Posterior cingulate gyrus (tissue), 11 donors: ENCODE data around the gene KLHL10.
"Not testable (repeated sequence)": the region's sequence is repeated elsewhere in the genome, so short reads cannot be mapped to it uniquely, and the experiment has no call there.

Experiments used
- DNase-seq, 10 donors: peaks; one replicate each; pipeline versions ENCODE4 v3.0.0 to v3.0.0-alpha.2; 2020 to 2021; ENCODE audit warnings: mixed read lengths in 3 of 10
- intact Hi-C: fragments of 100-400 bp; cut with DNase I; formaldehyde crosslinking; loops from one replicate; pipeline ENCODE4 v1.15.1; 2023

KLHL10 gene

DNA sequence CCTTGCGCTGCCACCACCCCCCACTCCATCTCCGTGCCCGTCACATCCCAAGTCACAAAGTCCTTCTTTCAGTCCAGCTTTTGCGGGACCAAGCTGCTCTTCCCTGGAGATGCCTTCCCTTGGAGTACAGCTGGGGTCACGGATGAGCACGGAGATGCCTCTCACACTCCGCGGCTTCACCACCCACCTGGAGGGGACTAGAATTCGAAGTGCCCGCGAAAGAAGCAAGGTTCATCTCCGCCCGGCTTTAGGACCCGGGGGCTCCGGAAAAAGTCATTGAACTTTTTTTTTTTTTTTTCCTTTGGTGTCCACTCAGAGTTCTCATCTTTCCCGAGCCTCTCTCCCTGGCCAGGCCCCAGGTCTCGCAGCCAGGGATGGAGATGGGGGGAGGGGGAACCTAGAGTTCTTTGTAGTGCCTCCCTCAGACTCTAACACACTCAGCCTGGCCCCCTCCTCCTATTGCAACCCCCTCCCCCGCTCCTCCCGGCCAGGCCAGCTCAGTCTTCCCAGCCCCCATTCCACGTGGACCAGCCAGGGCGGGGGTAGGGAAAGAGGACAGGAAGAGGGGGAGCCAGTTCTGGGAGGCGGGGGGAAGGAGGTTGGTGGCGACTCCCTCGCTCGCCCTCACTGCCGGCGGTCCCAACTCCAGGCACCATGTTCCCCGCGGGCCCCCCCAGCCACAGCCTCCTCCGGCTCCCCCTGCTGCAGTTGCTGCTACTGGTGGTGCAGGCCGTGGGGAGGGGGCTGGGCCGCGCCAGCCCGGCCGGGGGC, 25.1 kb upstream of the KLHL10 start, which contains the start of gene FKBP10:
Gene FKBP10, plus strand, starts transcription at position 624 of the 771 bp plus-strand sequence. Its CDS starts 31 bp downstream, at position 655.
- DNase-seq = peak in 5 of 10 donors; percentile 10 to 45 (median 28)
- intact Hi-C loops = no loop called here

- DNase-seq = no peak
- intact Hi-C loops = no loop called here
Measured at GRCh38 chr17:41813152-41813680, 24.4 kb upstream of the KLHL10 start.

DNA sequence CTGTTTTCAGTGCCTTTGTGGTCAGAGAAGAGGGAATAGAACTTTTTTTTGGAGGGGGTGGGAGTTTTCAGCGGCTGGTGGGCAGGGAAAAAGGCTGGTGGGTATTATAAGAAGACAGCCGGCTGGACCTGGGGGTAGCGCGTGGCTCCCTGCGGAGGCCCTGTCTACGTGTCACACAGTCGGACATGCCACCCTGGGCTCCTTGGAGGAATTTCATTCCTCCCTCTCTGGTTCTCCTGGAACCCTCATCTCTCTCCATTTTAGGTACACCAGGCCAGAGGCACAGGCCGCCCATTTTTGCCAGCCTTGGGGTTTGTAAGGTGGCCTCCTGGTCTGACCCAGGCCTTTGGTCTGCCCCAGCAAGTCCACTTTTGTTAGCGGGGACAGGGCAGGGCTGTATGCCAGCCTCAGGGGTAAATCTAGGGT, 23.9 kb upstream of the KLHL10 start:
- intact Hi-C loops = no loop called here

GRCh38 chr17:41814195-41814594, 23.4 kb upstream of the KLHL10 start:
- intact Hi-C loops = no loop called here
- no peak for DNase-seq

More for the DNA sequence above, 23.9 kb upstream of the KLHL10 start:
- DNase-seq = no peak

DNA sequence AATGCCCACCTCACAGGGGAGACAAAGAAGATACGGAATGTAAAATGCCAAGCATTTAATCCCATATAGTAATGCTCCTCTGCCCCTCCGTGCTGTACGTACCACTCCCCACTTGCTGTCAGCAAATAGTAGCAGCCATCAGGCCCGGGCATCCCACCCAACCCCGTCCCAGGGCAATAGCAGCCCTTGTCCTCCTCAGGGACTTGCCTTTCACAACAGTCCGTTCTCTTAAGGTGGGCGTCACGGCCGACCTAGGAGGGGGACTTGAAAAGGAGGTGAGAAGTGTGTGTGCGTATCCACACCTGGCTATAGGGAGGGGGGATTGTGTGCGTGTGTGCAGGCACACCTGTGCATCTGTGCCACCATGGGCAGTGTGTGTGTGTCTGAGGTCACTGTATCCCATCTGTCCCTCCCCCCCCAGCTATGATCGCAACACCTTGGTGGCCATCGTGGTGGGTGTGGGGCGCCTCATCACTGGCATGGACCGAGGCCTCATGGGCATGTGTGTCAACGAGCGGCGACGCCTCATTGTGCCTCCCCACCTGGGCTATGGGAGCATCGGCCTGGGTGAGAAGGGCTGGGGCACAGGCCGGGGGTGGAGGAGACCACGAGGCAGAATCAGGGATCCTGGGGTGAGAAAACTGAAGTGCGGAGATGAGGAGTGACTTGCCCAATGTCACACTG, 20.8 kb upstream of the KLHL10 start:
- intact Hi-C loops = no loop called here
- DNase-seq = peak in 1 of 10 donors; percentile 72

- intact Hi-C loops = no loop called here
Measured at GRCh38 chr17:41818024-41818423, 19.6 kb upstream of the KLHL10 start.

DNA sequence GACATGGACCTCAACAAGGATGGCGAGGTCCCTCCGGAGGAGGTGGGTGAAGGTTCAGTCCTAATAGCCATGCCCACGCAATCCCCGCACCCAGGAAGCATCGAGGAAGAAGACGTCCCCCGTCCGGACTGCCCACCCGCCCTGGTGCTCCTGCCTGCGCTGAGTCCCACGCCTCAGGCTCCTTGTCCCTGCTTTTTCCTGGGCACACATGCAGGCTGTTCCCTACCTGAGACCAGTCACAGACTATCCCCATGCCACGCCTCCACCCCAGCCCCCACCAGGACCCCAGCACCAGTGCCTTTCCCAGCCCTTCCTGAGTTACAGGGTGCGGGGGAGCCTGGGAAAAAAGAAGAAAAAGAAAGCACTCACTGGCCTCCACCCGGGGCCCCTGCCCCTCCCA, 15.8 kb upstream of the KLHL10 start:
- DNase-seq = peak in 1 of 10 donors; percentile 40
- intact Hi-C loops = no loop called here

More at GRCh38 chr17:41818024-41818423, 19.6 kb upstream of the KLHL10 start:
- DNase-seq = peak in 1 of 10 donors; percentile 50

GRCh38 chr17:41822216-41823140, 15.1 kb upstream of the KLHL10 start:
- intact Hi-C loops = no loop called here
- DNase-seq = peak in 1 of 10 donors; percentile 50

DNA sequence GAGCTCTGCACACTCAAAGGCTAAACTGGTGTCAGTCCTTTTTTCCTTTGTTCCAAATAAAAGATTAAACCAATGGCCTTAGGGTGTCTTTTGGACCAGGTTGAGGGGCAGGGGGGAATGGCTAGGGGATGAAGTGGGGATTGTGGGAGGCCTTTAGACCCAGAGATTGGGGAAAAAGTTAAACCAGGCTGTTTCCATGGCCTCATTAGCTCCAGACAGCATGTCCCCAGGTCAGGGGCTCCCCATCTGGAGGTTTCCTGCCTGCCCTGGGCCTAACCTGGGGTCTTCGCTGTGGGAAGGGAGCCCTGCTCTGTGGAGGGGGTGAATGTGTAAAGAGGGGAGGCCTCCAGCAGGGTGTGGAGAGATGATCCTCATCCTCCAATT, 14.5 kb upstream of the KLHL10 start:
- peak in 1 of 10 donors; percentile 26 for DNase-seq
- intact Hi-C loops = no loop called here

DNA sequence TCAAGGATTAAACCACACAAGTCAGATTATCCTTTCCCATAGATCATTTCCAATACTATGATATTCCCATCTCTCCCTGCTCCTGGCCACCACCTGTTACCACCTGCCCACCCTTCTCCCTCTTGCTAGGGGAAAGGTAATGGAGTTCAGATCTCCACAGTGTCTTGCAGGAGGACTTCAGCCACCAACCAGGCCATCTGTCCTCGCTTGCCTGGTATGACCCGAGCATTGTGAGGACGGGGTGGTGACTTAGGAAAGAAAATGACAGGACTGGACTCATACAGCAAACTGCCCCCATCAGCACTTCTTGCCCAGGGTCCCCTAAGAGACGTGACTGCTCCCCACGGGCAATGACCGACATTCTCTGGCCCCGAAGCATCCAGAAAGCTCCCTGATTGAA, 14.0 kb upstream of the KLHL10 start:
- DNase-seq = peak in 3 of 10 donors; percentile 18 to 35 (median 22)
- intact Hi-C loops = no loop called here

DNA sequence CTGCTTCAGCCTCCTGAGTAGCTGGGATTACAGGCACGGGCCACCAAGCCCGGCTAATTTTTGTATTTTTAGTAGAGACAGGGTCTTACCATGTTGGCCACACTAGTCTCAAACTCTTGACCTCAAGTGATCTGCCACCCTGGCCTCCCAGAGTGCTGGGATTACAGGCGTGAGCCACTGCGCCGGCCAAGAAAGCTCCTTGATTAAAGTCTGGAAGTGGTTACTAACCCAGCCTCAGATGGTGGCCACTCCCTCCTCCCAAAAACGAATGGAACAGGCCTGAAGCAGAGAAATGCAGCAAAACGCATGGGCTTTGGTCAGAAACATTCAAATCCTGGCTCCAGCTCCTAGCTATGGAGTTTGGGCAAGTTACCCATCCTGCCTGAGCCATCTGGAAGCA, 13.5 kb upstream of the KLHL10 start:
- intact Hi-C loops = no loop called here
- peak in 1 of 10 donors; percentile 51 for DNase-seq

DNA sequence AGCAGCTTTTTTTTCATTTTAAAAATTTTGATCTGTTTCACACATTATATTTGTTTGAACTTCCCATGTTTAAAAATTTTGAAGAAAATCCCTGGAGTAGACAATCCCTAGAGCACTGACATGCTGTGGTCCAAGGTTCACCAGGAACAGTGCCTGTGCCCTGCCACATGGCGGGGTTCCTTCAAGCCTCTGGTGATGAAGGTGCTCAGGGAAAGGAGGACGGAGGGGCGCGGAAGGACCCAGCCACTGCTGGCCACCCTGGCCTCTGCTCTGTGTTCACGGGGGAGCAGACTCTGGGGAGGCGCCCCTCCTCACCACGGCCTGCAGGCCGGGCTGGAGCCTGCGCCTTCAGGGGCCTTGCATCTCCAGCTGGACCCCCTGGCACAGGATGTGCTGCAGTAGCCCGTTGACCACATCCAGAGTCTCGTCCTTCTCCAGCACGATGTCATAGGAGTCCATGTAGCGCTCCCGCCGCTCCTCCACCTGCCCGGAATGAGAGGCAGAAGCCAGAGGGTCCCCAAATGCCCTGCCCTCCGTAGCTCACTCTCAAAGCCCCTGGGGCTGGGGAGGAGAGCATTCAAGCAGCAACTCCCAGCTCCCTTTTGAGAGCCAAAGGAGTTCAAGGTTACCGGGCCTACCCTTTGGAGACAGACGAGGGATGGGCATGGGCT, 12.3 kb upstream of the KLHL10 start:
- intact Hi-C loops = no loop called here

GRCh38 chr17:41829961-41830360, 7.7 kb upstream of the KLHL10 start:
- peak in 1 of 10 donors; percentile 27 for DNase-seq
- intact Hi-C loops = not testable (repeated sequence)

More for the DNA sequence above, 12.3 kb upstream of the KLHL10 start:
- peak in 1 of 10 donors; percentile 74 for DNase-seq

DNA sequence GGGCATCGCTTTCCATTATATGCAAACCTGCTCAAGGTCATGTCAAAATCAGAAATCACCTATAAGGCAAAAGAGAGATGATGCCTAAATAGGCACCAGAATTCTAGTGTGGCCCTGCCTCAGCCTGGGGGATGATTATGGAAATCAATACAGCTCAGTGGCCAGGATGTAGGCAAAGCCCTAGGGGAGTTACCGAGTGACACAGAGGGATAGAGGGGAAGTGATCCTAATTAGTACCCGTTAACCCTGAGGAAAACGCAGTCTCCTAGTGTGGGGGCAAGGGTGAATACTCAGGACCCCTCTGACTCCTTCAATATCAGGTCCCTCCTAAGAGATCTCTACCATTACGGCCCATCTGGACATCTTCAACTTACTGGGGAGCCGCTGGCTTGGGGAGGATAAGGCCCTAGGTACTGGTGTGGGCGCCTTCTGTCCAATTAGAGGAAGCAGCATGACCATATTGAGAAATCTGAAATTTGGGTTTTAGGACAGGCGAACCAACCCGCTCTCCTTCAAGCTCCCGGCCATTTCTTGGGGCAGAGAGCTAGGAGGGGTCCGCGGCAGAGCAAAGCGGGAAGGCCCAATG, 2.3 kb upstream of the KLHL10 start:
- no peak for DNase-seq
- intact Hi-C loops = no loop called here

DNA sequence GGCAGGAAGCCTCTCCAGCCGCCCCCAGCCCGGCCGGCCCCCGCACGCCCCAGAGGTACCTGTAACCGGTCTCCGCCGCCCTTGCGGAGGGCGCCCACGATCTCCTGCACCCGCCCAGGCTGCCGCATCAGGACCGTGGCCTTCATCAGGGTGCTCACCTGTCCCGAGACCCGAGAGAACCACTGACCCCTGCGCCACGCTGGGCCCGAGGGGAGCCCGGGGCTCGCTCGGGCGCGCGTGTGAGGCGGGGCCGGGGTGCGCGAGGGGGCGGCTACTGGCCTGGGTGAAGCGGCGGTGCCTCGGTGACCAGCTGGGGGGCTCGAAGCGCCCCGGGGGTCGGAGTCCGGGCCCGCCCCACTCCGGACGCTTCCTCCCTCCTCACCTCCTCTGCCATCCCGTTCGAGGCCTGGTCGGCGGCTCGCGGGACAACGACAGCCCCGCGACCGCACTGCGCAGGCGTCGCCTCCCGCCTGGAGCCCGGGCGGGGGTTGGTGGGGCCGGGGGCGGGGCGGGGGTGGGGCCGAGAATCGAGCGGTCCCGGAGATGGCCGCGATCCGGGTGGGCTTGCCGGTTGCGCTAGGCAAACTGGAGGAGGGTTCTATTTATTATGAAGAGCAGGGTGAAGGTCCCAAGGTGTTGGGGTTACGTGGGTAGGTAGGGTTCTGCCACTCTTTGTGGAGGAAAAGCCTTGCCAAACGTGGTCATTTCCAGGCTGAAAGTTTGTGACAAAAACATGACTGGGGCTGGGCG, 1.6 kb upstream of the KLHL10 start, which contains the start of gene NT5C3B:
Gene NT5C3B, minus strand, starts transcription at position 433 of the 750 bp plus-strand sequence. Its CDS starts 39 bp downstream, at position 394.
- peak; percentile 42 to 94 (median 64) for DNase-seq

GRCh38 chr17:41836550-41837196, 952 bp upstream of the KLHL10 start:
- intact Hi-C loops = no loop called here
- peak in 1 of 10 donors; percentile 76 for DNase-seq

More for the DNA sequence above, 1.6 kb upstream of the KLHL10 start, which contains the start of gene NT5C3B:
- intact Hi-C loops = no loop called here

- DNase-seq, intact Hi-C loops: not testable (repeated sequence)
Measured at GRCh38 chr17:41839448-41839847, 1.8 kb downstream of the KLHL10 start.

GRCh38 chr17:41840781-41841180, 3.2 kb downstream of the KLHL10 start:
- intact Hi-C loops, DNase-seq: not testable (repeated sequence)
